Panc1 (cell line): ENCODE data around the gene CGN. TPM values are rescaled to one million over a fixed set of nuclear protein-coding genes. Genes with fewer than 3 reads are reported as not detected.

Experiments used
- ATAC-seq: fragments of 200-7000 bp; cut with Tn5 transposase; 2 replicates; pipeline ENCODE4 v1.9.1; 2020; ENCODE audit warnings: mild to moderate bottlenecking, moderate library complexity
- BruUV-seq: library from RNA; stranded (reverse); fragments of 400-500 nt; replicated peaks from 2 replicates; lab custom pipeline; 2021; lab: Mats Ljungman, UMichigan
- CTCF ChIA-PET: fragments of 300-600 bp; sonication (Branson Sonifier 250); formaldehyde crosslinking; loops from one replicate; lab custom pipeline; 2022; ENCODE audit warnings: antibody characterized with exemption; lab: Charles Lee
- POLR2A ChIA-PET: fragments of 300-600 bp; sonication (Branson Sonifier 250); formaldehyde crosslinking; loops from one replicate; lab custom pipeline; 2022; ENCODE audit warnings: antibody characterized with exemption; lab: Charles Lee
- DNase-seq: peaks from one replicate; pipeline ENCODE4 v3.0.0-alpha.2; 2010; ENCODE audit warnings: low read depth, low spot score
- H3K27ac ChIP-seq: 2 replicates; pipeline ENCODE4 v1.5.1; 2011; ENCODE audit warnings: mild to moderate bottlenecking, low read length, inconsistent platforms
- H3K27me3 ChIP-seq: fragments of 200-500 bp; sonication (Bioruptor generic); 2 replicates; pipeline ENCODE4 v1.6.0; 2014; ENCODE audit warnings: low read length, inconsistent platforms; ENCODE audit not compliant: control insufficient read depth, insufficient read depth
- H3K36me3 ChIP-seq: fragments of 200-500 bp; sonication (Bioruptor generic); 2 replicates; pipeline ENCODE4 v1.5.1; 2014; ENCODE audit warnings: inconsistent platforms, mild to moderate bottlenecking, low read length, moderate library complexity; ENCODE audit not compliant: control insufficient read depth, insufficient read depth
- H3K4me1 ChIP-seq: 2 replicates; pipeline ENCODE4 v1.5.1; 2011; ENCODE audit warnings: inconsistent platforms, mild to moderate bottlenecking, low read length, moderate library complexity; ENCODE audit not compliant: control insufficient read depth, insufficient read depth
- H3K4me3 ChIP-seq, 2 experiments: 2 replicates each; pipeline ENCODE4 v1.5.1; 2011 to 2012; ENCODE audit warnings: low read depth in 2 of 2, low read length in 2 of 2, mild to moderate bottlenecking in 2 of 2, inconsistent platforms in 1 of 2, moderate library complexity in 1 of 2
- H3K9me3 ChIP-seq: fragments of 200-500 bp; sonication (Bioruptor generic); 2 replicates; pipeline ENCODE4 v1.5.1; 2014; ENCODE audit warnings: low read depth, mild to moderate bottlenecking, inconsistent platforms, low read length, moderate library complexity; ENCODE audit not compliant: control insufficient read depth, insufficient read depth
- POLR2AphosphoS5 ChIP-seq: IDR thresholded peaks from 2 replicates; pipeline ENCODE4 v1.6.1; 2012; ENCODE audit warnings: mild to moderate bottlenecking, low read depth, low read length, moderate library complexity
- SIN3A ChIP-seq: IDR thresholded peaks from 2 replicates; pipeline ENCODE4 v1.6.1; 2012; ENCODE audit warnings: low read depth, mild to moderate bottlenecking, low read length, moderate library complexity, borderline replicate concordance; ENCODE audit not compliant: insufficient read depth
- TCF7L2 ChIP-seq: IDR thresholded peaks from 2 replicates; pipeline ENCODE4 v1.6.1; 2011; ENCODE audit warnings: mild to moderate bottlenecking, low read depth, low read length, inconsistent platforms
- in situ Hi-C: cut with HindIII; loops from 2 replicates; pipeline ENCODE4 v1.10.0; 2016; ENCODE audit warnings: low sequenced_read_pairs, low pct_unique_long_range_greater_than_20kb
- intact Hi-C: fragments of 100-400 bp; cut with micrococcal nuclease; formaldehyde crosslinking; loops from one replicate; pipeline ENCODE4 v1.10.0; 2022; ENCODE audit not compliant: unreplicated experiment
- total RNA-seq: library from RNA; stranded (reverse); gene quantifications from one replicate; pipeline ENCODE4 v1.2.1, GENCODE V29; 2021; ENCODE audit not compliant: unreplicated experiment
- TF ChIP-seq, protein P1 (sequence below): fragments of 450-650 bp; IDR thresholded peaks from 2 replicates; pipeline ENCODE4 v1.5.1; 2017; ENCODE audit warnings: mild to moderate bottlenecking
- TF ChIP-seq, protein P2 (sequence below), 2 experiments: IDR thresholded peaks; 2 replicates each; pipeline ENCODE4 v1.6.1; 2011 to 2012; ENCODE audit warnings: low read depth in 2 of 2, control low read depth in 1 of 2, low read length in 1 of 2, mild to moderate bottlenecking in 1 of 2, moderate library complexity in 1 of 2; ENCODE audit not compliant: insufficient read depth in 1 of 2

The CGN gene
- total RNA-seq, 1 experiment from 2014 or later = 10.2 TPM

DNA sequence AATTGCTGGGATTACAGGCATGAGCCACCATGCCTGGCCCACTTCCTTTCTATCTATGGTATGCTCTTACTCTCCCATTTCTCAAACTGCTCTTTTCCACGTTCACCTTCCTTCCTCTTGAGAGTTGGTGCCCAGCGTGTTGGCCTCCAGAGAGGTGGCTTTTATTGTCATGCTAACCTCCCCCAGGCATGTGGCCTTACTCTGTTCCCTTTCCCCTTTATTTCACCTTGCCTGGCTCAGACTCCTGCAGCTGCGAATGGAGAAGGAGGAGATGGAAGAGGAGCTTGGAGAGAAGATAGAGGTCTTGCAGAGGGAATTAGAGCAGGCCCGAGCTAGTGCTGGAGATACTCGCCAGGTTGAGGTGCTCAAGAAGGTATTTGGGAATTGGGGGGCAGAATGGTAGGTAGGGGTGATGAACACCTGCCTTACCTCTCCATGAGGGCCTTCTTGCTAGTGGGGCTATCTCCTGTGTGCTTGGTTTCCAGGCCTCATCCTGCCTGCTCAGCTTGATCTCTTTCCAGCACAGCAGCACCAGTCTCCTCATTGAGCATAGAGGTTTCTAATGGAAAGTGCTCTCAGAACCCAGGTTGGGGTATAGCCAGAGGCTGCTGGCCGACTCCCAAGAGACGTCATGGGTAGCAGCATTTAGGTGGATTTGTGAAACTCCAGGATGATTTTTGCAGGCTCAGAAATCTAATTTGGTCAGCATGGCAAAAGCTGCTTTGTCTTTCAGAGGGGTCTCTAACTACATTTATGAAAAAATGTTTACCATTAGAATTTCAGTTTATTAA lies 15.7 kb downstream of the CGN start:
- Histone ChIP-seq H3K27me3 (no peaks in the 10 kb centered on the region), H3K36me3 (no peaks in the 10 kb centered on the region; the same call in 1 of the 2 replicates), H3K4me1 (no peaks in the 10 kb centered on the region), H3K27ac (no peak overlapping the region), H3K4me3 (no peak overlapping the region), H3K9me3 (no peaks in the 10 kb centered on the region)
- DNase-seq = no peak
- no peak for TF ChIP-seq TCF7L2
- TF ChIP-seq, protein P1, sequence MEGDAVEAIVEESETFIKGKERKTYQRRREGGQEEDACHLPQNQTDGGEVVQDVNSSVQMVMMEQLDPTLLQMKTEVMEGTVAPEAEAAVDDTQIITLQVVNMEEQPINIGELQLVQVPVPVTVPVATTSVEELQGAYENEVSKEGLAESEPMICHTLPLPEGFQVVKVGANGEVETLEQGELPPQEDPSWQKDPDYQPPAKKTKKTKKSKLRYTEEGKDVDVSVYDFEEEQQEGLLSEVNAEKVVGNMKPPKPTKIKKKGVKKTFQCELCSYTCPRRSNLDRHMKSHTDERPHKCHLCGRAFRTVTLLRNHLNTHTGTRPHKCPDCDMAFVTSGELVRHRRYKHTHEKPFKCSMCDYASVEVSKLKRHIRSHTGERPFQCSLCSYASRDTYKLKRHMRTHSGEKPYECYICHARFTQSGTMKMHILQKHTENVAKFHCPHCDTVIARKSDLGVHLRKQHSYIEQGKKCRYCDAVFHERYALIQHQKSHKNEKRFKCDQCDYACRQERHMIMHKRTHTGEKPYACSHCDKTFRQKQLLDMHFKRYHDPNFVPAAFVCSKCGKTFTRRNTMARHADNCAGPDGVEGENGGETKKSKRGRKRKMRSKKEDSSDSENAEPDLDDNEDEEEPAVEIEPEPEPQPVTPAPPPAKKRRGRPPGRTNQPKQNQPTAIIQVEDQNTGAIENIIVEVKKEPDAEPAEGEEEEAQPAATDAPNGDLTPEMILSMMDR = no peak
- no peak for TF ChIP-seq SIN3A
- no peak for TF ChIP-seq POLR2AphosphoS5
- TF ChIP-seq, protein P2, sequence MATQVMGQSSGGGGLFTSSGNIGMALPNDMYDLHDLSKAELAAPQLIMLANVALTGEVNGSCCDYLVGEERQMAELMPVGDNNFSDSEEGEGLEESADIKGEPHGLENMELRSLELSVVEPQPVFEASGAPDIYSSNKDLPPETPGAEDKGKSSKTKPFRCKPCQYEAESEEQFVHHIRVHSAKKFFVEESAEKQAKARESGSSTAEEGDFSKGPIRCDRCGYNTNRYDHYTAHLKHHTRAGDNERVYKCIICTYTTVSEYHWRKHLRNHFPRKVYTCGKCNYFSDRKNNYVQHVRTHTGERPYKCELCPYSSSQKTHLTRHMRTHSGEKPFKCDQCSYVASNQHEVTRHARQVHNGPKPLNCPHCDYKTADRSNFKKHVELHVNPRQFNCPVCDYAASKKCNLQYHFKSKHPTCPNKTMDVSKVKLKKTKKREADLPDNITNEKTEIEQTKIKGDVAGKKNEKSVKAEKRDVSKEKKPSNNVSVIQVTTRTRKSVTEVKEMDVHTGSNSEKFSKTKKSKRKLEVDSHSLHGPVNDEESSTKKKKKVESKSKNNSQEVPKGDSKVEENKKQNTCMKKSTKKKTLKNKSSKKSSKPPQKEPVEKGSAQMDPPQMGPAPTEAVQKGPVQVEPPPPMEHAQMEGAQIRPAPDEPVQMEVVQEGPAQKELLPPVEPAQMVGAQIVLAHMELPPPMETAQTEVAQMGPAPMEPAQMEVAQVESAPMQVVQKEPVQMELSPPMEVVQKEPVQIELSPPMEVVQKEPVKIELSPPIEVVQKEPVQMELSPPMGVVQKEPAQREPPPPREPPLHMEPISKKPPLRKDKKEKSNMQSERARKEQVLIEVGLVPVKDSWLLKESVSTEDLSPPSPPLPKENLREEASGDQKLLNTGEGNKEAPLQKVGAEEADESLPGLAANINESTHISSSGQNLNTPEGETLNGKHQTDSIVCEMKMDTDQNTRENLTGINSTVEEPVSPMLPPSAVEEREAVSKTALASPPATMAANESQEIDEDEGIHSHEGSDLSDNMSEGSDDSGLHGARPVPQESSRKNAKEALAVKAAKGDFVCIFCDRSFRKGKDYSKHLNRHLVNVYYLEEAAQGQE (IDR thresholded peaks at IDR 0.05; ENCODE audit: insufficient read depth in 1 of 2, low read depth in 2 of 2, low read length in 1 of 2) = no peak
- intact Hi-C loops (no loop called here), in situ Hi-C loops (no loop called here)
- ChIA-PET POLR2A (no interaction called here), CTCF (no interaction called here)
- ATAC-seq = no peak
- no TSS peak for BruUV-seq

DNA sequence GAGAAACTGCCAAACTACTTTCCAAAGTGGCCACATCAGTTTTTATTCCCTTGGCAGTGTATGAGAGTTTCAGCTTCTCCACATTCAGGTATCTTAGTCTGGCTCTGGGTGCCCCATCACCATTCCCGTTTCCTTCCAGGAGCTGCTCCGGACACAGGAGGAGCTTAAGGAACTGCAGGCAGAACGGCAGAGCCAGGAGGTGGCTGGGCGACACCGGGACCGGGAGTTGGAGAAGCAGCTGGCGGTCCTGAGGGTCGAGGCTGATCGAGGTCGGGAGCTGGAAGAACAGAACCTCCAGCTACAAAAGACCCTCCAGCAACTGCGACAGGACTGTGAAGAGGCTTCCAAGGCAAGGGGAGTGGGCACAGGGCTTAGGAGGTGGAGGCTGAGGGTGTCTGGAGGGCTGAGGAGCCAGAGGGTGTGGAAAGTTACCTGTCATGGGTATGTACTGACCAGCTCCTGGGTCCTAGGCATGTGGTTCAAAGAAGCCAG lies 18.1 kb downstream of the CGN start:
- no TSS peak for BruUV-seq
- CTCF ChIA-PET = no interaction called here
- H3K9me3 ChIP-seq = no peaks in the 10 kb centered on the region
- H3K4me3 ChIP-seq = no peak overlapping the region
- DNase-seq = no peak
- in situ Hi-C loops = no loop called here
- TF ChIP-seq, protein P1 = no peak
- TF ChIP-seq SIN3A (no peak), POLR2AphosphoS5 (no peak), TCF7L2 (no peak)
- TF ChIP-seq, protein P2 (IDR thresholded peaks at IDR 0.05; ENCODE audit: insufficient read depth in 1 of 2, low read depth in 2 of 2, low read length in 1 of 2) = no peak
- no peaks in the 10 kb centered on the region for H3K36me3 ChIP-seq
- POLR2A ChIA-PET = no interaction called here
- H3K27ac ChIP-seq = no peak overlapping the region
- ATAC-seq = no peak
- H3K4me1 ChIP-seq = no peaks in the 10 kb centered on the region
- intact Hi-C loops = no loop called here
- no peaks in the 10 kb centered on the region for H3K27me3 ChIP-seq
